Measurements from ENCODE around the gene LPP. TPM values are rescaled to one million over a fixed set of nuclear protein-coding genes. Genes with fewer than 3 reads are reported as not detected.
A peak's percentile ranks its signal among the peaks of the same experiment; 100 is the strongest.

The LPP gene
- total RNA-seq, 1 donor from 2014 or later: 96.7 TPM

DNA sequence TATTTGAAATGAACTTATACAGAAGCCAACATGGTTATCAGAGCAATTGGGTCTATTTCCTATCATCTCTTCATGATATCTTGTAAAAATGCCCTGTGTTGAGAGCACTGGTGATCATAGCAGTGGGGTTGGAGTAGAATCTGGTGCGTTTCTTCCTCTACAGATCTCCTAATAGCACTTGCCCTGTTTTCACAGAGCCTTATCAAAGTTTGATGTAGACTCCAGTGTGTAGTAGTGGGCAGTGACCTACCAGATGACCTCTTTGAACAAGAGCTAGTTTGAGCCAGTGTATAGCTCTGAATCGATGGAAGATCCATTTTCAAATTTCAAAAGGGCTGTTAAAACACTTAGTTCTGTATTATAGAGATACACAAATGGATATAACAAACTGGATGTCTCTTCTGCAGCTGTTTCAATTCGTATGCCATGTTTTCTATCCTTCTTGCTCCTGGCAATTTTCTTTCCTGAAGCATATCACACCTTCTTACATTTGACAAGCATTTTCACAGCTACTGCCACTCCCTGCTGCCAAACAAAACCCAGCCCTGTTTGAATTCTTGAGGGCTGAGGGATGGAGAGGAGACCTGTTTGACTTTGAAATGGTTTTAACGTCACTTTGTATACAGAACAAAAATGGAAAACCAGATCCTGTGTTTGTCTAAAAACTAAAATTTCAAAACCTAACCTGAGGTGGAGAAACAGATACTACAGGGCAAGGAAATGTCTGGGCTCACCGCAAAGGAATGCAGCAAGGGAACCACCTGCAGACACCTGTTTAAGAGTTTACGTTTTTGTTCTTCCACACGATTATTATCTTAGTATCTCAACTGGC, 663.4 kb downstream of the LPP start:
- H3K9me3 Mint-ChIP-seq: no peaks in the 10 kb centered on the region
- no peaks in the 10 kb centered on the region for H3K27me3 Mint-ChIP-seq
- no peak for DNase-seq (ENCODE audit: extremely low spot score, unreplicated experiment)
- no peaks in the 10 kb centered on the region for H3K36me3 Mint-ChIP-seq
- H3K4me3 Mint-ChIP-seq: peak overlapping the region; percentile 24
- peaks cover 23% of the 10 kb centered on the region for H3K4me1 Mint-ChIP-seq (ENCODE audit: unreplicated experiment)
- peak overlapping the region; percentile 86 for H3K27ac Mint-ChIP-seq
- TF ChIP-seq, protein P1, sequence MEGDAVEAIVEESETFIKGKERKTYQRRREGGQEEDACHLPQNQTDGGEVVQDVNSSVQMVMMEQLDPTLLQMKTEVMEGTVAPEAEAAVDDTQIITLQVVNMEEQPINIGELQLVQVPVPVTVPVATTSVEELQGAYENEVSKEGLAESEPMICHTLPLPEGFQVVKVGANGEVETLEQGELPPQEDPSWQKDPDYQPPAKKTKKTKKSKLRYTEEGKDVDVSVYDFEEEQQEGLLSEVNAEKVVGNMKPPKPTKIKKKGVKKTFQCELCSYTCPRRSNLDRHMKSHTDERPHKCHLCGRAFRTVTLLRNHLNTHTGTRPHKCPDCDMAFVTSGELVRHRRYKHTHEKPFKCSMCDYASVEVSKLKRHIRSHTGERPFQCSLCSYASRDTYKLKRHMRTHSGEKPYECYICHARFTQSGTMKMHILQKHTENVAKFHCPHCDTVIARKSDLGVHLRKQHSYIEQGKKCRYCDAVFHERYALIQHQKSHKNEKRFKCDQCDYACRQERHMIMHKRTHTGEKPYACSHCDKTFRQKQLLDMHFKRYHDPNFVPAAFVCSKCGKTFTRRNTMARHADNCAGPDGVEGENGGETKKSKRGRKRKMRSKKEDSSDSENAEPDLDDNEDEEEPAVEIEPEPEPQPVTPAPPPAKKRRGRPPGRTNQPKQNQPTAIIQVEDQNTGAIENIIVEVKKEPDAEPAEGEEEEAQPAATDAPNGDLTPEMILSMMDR (conservative IDR thresholded peaks at IDR 0.05): no peak

DNA sequence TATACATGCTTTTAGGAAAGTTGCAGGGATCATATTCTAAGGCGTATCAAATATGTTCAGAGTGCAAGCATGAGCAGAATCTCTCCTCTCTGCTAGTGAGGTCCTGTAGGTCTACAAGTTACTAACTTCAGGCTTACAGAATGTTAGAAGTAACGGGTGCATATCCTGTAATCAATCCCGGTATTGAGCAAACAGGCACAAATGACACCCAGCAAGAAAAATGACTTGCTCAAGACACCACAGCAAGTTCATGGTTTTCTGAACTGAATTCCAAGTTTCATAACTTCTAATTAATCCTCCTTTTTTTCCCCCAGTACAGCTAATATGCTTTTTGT, 663.9 kb downstream of the LPP start:
- TF ChIP-seq, protein P1 (conservative IDR thresholded peaks at IDR 0.05): no peak
- peak overlapping the region; percentile 86 for H3K27ac Mint-ChIP-seq

DNA sequence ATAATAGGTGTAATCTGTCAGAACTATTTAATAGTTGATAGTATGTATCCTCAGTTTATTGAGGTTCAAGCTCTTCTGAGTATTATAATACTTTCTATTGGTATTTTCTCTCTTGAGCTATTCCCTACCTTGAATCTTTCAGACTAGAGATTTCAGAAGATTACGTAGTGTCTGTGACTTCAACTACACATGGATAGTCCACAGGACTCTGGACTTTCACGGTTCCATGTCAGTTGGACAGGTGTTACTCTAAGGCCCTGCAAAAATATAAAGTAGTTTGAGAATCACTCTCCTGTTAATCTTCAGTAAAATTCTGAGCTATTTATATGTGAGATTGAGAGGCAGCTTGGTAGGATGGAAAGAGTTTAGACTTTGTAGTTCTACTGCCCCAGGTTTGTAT, 664.3 kb downstream of the LPP start:
- H3K27ac Mint-ChIP-seq: peak overlapping the region; percentile 86
- TF ChIP-seq, protein P1 (conservative IDR thresholded peaks at IDR 0.05): no peak
- no peaks in the 10 kb centered on the region for H3K9me3 Mint-ChIP-seq
- H3K4me3 Mint-ChIP-seq: no peak overlapping the region
- H3K27me3 Mint-ChIP-seq: no peaks in the 10 kb centered on the region
- H3K36me3 Mint-ChIP-seq: no peaks in the 10 kb centered on the region
- peaks cover 23% of the 10 kb centered on the region for H3K4me1 Mint-ChIP-seq (ENCODE audit: unreplicated experiment)
- DNase-seq (ENCODE audit: extremely low spot score, unreplicated experiment): no peak

More for the DNA sequence above, 663.9 kb downstream of the LPP start:
- H3K27me3 Mint-ChIP-seq: no peaks in the 10 kb centered on the region
- no peaks in the 10 kb centered on the region for H3K9me3 Mint-ChIP-seq
- H3K4me3 Mint-ChIP-seq: peak overlapping the region; percentile 24
- H3K36me3 Mint-ChIP-seq: no peaks in the 10 kb centered on the region
- H3K4me1 Mint-ChIP-seq (ENCODE audit: unreplicated experiment): peaks cover 23% of the 10 kb centered on the region
- no peak for DNase-seq (ENCODE audit: extremely low spot score, unreplicated experiment)

DNA sequence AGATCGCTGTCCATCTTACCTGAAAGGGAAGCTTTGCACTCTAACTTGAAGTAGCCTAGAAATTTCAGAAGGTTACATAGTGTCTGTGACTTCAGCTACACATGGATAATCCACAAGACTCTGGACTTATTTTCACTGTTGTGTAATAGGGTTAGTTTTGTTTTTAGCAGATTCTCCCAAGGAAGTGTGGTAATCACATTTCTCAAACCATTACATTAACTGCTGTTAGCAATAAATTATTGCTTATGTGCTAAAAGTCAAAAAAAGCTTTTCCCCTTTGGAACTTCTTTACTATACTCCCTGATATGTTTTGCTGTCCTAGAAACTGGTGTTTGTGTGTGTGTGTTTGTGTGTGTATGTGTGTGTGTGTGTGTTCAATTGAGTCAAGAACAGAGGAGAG, 666.0 kb downstream of the LPP start:
- H3K27ac Mint-ChIP-seq: no peak overlapping the region
- TF ChIP-seq, protein P1 (conservative IDR thresholded peaks at IDR 0.05): no peak

DNA sequence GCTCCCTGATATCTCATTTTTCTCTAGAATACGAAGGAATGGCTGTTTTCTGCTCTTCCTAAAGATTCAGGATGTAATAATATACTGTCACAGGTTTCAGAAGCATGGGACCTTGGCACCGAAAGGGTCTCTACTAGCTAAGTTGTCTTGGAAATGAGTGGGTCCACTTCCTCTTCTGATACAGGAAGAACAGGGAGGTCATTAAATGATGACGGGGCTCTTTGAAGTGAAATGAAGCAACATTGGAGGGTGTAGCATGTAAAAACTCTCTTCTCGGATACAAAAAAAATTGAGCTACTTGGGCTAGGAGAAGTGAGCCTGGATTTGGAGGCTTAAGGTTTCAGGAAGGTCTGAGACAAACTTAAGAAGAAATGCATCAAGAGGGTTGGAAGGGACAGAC, 668.0 kb downstream of the LPP start:
- H3K27ac Mint-ChIP-seq: no peak overlapping the region
- DNase-seq (ENCODE audit: extremely low spot score, unreplicated experiment): no peak
- TF ChIP-seq, protein P1 (conservative IDR thresholded peaks at IDR 0.05): no peak
- H3K36me3 Mint-ChIP-seq: no peaks in the 10 kb centered on the region
- no peaks in the 10 kb centered on the region for H3K27me3 Mint-ChIP-seq
- peaks cover 18% of the 10 kb centered on the region for H3K4me1 Mint-ChIP-seq (ENCODE audit: unreplicated experiment)
- no peaks in the 10 kb centered on the region for H3K9me3 Mint-ChIP-seq
- H3K4me3 Mint-ChIP-seq: no peak overlapping the region

More for the DNA sequence above, 666.0 kb downstream of the LPP start:
- no peaks in the 10 kb centered on the region for H3K36me3 Mint-ChIP-seq
- H3K4me3 Mint-ChIP-seq: no peak overlapping the region
- no peaks in the 10 kb centered on the region for H3K9me3 Mint-ChIP-seq
- H3K4me1 Mint-ChIP-seq (ENCODE audit: unreplicated experiment): peaks cover 23% of the 10 kb centered on the region
- H3K27me3 Mint-ChIP-seq: no peaks in the 10 kb centered on the region
- no peak for DNase-seq (ENCODE audit: extremely low spot score, unreplicated experiment)

Data from type B pancreatic cell (in vitro differentiated cells).